Umbilical cord (tissue), 2 donors: ENCODE data around the gene YIF1A. TPM values are rescaled to one million over a fixed set of nuclear protein-coding genes. Genes with fewer than 3 reads are reported as not detected.
A peak's percentile ranks its signal among the peaks of the same experiment; 100 is the strongest.

Source experiments
- DNase-seq: peaks from one replicate; pipeline ENCODE4 v3.0.0-alpha.2; 2015; ENCODE audit warnings: low spot score
- total RNA-seq: library from RNA; depleted of rRNA; stranded (reverse); fragments of >200 nt; gene quantifications from one replicate; pipeline ENCODE4 v1.2.3, GENCODE V29; 2014; ENCODE audit warnings: low replicate concordance; ENCODE audit not compliant: insufficient read depth

The YIF1A gene, protein sequence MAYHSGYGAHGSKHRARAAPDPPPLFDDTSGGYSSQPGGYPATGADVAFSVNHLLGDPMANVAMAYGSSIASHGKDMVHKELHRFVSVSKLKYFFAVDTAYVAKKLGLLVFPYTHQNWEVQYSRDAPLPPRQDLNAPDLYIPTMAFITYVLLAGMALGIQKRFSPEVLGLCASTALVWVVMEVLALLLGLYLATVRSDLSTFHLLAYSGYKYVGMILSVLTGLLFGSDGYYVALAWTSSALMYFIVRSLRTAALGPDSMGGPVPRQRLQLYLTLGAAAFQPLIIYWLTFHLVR
- total RNA-seq = 129 TPM

DNA sequence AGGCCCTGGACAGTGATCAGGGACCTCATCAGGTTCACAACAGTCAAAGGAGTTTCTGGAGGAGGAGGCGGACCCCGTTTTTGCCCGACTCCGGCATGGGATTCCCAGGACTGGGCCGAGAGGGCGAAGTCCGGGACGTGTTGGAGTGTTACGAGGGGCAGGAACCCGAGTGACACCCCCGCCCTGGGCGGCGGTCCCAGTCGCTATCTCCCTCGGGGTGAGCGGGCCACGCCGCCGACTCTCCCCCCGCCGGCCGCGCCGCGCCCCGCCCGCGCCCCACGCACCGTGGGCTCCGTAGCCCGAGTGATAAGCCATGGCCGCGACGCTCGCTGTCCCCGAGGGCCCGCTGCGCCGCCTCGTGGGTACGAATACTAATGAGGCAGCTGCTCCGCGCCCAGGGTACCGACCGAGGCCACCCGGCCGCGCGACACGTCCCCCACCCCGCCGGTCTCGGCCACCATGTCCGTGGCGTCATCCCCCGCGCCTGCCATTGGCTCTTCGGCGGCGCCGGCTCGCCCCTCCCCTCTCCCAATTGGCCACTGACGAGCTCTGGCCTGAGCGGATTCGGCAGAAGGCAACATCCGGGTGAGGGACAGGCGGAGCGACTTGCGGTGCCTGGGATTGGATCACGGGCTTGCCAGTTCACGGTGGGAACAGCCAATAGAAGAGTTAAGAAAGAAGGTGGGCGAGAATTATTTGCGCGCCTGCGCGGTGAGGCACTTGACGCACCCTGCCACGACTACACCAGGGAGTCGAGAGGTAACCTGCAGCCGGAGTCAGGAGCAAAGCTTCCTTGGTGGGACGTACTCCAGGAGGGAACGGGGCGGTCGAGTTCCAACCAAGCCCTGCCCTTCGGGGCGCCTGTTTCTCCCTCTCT is at the start of gene YIF1A:
YIF1A (minus strand) TSS at position 473 of the 877 bp plus-strand sequence; CDS start at position 315, 158 bp downstream.
- peak; percentile 100 for DNase-seq

DNA sequence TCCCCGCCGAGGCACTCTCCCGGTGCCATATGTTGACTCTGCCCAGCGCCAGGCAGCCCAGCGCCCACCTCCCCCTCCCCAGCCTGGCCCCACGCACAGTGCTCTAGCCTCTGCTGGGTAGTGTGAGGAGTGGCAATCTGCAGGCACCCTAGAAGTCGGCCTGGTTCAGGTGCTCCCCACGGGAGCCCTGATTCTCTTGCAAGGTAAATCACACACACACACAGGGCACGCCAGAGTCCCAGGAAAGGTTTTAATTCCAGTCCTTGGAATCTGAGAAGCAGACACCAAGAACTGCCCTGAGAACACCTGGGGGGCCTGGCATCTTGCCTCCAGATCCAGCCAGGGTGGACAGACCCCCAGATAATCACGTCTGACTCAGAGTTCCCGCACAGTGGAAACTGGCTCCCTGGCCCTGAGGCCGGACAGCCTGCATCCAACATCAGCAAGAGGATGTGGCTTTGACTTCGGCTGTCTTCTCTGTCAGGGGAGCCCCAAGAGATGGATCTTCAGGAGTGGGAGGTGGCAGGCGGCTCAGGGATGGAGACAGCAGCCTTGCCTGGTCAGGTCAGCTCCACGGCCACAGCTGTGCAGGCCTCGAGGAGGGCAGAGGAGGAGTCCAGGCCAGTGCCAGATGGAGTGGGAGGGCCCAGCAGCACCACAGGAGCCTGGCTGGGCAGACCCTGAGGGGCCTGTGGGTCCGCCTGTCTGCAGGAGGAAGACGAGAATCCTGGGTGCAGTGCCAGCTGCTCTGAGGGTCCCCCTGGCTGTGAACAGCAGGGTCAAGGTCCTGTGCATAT is 48.4 kb upstream of the YIF1A start:
- DNase-seq = no peak

DNA sequence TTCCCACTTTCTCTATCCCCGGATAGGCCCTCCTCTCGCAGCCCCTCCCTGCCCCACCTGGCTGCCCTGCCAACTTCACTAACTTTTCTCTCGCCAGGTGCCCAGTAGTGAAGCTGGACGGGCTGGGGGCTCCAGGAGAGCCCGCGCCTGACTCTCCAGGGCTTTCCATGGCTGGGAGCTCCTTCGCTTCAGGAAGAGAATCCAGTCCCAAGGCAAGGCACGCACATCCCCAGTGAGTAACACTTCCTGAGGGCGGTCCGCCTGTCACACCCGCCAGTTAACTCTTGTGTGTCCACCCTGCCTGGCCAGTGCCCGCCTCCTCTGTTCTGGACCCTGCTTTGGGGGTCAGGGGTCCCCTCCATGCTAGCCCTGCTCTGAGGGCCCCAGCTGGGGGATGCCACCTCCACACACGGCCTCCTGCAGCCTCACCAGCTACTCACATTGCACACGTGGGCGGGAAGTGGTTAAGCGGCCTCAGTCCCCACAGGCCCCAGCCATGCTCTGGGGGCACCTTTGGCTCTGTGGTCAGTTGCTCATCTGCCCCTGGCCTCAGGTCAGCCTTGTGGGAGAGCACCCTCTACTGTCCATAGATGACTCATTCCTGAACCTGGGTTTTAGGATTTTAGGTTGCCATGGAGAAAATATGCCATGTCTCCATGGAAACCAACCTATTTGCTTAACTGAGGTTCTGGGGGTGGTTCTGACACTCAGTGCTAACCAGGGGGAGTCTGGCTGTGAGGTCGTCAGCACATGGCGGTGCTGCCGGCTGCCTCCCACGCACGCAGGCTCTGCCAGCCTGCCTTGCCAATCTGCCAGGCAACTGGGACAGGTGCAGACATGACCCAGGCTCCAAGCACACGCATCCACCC is 47.5 kb upstream of the YIF1A start, which contains the start of gene RIN1:
RIN1 (minus strand) TSS at position 201 of the 869 bp plus-strand sequence; CDS start at position 169, 32 bp downstream.
- DNase-seq = peak; percentile 86

DNA sequence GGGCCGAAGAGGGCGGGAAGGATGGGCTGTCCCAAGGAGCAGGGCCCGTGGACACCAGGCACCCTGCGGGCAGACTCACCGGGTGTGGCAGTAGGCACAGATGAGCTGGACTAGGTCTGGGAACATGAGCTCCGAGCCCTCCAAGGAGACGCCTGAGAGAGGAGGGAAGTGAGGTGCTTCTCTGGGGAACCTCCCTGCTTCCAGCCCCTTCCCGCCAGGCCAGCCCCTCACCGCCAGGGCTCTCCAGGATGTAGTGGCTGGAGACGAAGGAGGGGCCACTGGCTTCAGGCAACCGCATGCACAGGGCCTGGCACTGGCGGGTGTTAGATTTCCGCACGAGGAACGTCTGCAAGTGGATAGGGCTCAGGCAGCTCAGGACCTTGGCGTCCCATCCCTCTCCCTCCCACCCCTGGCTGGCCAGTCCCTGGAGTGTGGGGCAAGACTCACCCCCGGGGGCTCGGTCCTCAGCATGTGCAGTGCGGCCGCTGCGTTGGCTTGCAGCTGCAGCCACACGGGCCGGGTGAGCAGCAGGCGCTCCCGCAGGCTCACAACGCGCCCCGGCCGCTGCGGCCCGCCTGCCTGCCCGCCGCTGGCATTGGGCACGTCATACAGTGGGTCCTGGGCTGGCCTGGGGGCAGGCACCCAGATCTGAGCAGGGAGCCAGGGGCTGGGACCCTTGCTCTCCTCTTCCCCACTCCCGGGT is 46.7 kb upstream of the YIF1A start:
- DNase-seq = peak; percentile 49

DNA sequence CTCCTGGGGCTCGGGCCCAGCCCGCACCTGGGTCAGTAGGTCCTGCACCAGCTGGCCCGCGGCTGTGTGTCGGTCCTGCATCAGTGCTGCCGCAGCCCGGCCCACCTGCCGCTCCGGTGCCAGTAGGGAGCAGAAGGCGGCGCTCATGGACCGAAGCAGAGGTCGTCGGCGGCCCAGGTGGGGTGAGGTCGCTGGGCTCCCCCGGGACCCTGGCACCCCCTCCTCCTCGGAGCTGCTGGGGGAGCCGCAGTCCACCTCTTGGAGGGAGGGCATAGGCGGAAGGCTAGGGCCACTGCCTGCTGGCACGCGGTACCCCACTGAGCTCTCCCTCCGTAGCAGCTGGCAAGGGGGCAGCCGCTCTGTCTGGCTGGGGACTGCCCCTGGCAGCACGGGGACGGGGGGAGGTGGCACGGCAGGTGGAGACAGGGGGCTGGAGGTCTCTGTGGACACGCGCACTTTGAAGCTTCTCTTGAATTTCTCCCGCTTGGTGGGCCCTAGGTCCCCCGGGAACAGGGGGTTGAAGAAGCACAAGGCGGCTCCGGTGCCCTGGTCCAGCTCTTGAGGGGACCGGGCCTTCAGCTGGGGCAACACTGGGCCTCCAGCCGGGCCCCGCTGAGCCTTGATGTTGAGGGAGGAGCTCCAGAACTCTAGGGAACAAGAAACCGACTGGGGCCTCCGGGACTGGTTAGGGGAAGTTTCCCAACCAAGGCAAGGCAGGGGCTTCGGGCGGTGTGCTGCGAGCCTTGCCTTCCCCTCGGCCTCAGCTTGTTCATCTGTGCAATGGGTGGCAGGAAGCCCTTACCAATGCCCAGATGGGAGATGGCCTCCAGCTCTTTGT is 45.9 kb upstream of the YIF1A start:
- DNase-seq = no peak

DNA sequence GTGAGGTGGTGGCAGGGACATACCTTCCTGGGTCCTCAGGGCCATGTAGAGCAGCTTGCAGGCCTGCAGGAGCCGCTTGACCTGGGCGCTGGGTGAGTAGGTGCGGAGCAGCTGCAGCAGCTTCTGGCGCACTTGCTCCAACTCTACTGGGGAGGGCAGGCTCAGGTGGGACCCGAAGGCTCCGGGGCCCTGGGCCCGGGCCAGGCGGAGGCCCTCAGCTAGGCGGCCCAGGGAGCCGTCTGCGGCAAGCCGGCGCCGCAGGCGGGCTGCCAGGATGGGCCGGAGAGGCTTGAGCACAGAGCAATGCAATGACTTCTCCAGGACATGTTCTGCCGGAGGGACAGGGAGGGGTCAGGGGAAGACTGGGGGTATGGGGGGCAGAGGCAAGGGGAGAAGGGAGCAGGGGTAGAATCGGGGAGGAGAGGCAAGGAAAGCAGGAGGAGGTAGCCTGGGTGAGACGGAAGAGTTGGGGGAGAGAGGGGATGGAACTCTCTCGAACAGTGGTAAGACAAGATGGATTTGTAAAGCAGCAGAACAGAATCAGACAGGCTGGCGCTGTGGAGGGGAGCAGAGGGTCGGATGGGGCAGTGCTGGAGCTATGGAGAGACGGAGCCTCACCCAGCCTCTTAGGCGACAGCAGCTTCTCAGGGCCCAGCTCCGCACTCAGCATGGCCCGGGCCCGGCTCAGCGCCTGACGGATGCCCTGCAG is 45.1 kb upstream of the YIF1A start:
- DNase-seq = no peak

DNA sequence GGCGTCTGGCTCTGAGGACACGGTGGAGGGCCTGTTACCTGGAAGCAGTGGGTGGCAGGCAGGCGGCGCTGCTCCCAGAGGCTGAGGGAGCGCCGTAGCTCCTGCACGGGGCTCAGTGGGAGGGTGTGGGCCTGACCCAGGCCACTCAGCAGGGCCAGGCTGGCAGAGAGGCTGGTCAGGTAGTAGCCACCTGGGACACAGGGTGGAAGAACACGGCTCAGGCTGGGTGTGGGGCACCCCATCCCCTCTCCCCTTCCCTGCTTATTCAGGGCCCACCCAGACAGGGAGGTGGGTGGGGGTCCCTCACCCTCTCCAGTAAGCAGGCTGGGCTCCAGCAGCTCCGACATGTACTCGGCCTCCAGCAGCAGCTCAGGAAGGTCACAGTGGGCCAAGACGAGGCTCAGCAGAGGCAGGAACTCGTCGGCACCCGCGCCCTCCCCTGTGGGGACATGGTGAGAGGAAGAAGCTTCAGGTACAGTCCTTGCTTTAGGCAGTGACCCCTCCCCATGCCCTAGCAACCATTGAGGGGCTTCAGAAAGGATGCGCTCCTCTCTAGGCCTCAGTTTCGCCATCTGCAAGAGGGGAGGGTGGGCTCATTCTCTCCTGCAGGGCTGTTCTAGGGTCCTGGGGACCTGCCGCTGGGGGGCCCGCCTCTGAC is 44.4 kb upstream of the YIF1A start:
- no peak for DNase-seq

DNA sequence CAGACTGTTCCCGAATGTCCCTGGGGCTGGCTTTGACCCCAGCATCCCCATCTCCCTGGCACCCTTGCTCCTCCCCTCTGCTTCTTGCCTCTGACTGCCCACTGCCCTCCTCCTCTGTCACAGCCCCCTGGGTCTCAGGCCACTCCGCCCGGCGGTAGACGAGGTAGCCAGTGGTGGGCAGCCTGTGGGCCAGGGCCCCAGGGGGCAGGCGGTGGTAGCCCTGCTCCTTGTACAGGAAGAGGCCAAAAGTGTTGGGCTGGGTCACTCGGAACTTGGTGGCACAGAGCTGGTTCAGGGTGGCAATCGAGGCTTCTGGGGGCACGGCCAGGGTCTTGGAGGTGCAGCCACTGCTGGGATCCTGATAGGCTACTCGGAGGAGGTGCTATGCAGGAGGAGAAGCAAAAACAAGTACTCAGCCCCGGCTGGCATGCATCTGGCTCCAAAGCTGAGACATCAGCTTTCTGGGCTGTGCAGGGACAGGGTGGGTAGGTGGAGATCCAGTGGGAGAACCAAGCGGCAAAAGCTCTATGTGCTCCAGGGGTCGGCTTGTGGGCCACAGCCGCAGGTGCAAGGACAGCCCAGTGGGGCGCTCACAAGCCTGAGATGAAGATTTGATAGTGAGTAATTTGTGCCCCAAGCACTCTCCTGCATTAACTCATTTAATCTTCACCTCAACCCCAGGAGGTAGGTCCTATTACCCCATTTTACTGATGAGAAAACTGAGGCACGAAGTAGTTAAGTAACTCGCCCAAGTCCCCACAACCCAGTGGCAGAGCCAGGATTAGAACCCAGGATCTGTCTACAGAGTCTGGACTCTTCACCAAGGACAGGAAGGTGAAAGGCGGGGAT is 43.7 kb upstream of the YIF1A start:
- no peak for DNase-seq

DNA sequence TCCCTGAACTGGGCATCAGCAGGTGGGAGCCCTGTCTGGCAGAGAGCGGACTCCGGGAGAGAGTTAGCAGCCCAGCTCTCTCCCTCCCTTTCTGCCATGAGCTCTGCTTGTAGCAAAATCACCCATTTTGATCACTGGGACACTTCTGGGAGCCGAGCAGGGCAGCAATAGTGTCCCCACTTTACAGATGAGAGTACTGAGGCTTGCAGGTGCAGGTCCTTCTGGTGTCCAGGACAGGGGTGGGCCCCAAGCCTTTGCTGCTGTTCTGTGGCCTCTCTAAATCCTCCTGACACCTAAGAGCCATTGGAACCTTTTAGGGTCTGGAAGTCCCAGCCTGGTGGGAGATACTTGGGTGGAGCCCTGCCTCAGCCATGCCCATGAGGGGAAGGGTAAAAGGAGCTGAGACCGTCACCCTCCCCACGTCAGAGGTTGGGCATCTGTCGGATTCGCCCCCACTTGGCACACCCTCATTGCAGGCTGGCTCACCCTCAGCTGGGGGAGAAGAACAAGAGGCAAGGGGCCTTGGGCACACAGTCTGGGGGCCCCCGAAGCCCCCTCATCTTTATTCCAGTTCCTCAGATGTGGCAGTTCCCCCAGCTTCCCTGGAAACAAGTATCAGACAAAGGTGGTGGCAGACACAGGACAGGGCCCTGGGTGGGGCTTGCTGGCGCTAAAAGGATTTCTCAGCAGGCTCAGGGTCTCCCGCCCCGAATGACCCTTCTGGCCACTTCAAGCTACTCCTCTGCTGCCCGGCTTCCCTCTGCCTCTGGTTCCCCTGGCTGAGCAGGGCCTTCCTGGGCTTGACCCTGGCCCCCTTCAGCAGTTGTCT is 42.8 kb upstream of the YIF1A start:
- no peak for DNase-seq

DNA sequence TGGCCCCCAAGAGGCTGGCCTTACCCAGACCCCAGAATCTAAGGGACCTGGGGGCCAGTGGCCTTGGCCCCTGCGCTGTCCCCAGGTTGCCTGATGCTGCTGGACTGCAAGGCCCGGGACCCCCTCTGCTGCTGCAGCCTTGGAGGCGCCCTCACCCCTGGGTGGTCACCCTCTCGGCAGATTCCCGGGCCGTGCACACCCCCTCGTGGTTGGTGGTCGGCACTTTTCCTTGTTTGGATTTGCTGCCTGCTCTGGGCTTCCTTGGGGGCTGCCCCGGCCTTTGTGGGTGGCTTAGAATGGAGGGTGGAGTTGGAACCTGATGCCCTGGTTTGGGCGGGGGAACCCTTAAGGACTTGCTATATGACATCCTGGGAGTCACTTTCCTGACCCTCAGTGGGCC is 42.0 kb upstream of the YIF1A start:
- no peak for DNase-seq

DNA sequence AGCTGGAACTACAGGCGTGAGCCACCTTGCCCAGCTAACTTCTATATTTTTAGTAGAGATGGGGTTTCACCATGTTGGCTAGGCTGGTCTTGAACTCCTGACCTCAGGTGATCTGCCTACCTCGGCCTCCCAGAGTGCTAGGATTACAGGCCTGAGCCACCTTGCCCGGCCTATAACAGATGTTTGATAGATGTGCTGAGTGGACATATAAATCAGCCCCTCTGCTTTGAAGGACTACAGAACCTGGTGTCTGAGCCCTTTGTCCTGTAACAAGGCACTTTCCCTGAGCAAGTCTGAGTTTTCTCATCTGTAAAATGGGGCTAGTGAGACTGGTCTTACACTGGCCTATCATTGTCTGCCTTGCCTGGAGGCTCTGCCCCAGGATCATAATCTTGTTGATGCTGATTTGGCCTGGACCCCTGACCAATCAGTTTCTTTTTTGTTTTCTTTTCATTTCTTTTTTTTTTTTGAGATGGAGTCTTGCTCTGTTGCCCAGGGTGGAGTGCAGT is 40.3 kb upstream of the YIF1A start:
- DNase-seq = no peak

DNA sequence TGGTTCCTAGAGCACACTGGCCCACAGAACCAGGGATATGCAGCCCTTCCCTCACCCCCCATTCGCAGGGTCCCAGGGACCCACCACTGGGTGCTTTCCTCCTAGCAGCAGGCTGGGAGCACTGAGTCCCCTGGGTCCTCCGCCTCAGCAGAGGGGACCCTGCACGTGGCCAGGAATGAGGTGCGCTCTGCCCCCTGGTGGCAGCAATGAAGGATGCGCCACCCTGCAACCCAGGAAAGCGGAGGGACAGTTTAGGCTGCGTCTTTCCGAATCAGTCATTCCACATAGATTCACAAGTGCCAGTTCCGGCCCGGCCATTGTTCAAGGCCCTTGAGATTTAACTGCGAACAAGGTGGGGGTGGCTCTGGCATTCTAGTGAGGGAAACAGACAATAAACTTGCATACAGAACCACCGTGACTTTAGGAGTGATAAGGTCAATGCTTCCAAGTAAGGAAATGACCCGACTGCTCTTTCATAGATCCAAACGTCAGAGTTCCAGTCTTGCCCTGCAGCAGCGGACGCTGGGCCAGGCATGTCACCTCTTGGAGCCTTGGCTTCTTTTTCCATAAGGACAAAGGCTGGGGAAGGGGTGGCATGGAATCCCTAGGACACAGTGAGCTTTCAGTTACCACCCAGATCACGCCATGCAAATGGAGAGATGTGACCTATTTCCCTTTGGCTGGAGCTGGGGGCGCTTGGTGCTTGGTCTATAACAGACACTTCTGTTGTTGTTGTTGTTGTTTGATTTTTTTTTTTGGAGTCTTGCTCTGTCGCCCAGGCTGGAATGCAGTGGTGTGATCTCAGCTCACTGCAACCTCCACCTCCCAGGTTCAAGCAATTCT is 39.6 kb upstream of the YIF1A start:
- peak; percentile 82 for DNase-seq

DNA sequence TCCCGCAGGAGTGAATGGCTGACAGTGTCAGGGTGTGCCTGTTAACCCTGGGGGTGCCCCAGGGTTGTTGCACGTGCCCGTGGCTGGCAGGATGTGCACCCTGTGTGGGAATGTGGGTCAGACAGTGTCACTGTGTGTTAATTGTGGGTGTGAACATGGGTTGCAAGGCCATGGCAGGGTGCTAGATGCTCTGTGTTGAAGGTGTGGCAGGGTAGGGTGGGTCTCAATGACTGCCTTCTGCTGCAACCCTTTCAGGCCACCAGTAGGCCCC is 39.0 kb upstream of the YIF1A start:
- no peak for DNase-seq

DNA sequence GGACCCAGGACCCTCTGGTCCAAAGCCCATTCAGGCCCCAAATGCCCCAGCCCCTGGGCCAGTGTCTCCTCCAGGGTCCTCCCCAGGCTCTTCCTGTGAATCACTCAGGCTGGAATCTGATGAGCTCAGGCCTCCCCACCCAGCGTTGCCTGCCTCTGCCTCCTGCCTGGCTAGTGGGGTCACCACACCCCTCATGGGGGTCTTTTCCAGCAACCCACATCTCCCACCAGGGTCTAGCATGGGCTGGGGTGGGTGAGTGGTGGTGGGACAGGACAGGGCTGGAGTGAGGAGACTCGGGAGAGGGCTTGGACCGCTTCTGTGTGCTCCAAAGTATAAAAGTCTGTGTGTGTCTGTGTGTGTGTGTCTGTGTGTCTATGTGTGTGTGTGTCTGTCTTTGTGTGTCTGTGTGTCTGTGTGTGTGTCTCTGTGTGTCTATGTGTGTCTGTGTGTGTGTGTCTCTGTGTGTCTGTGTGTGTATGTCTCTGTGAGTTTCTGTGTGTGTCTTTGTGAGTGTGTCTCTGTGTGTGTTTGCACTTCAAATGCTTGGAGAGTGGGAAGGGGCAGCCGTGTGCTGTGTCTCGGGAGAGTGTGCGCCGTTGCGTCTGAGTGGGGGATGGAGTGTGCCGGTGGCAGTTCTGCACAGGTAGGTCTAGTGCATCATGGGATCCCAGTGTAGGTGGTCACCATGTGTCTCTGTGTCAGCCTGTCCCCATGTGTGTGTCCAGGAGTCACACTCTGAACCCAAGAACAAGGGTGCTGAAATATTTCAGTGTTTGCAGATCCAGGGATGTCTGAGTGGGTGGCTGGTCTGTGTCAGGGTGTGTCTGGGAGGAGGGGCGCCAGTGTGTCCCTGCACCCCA is 38.5 kb upstream of the YIF1A start:
- peak; percentile 85 for DNase-seq
